Skeletal muscle cell (primary cell): ENCODE measurements around the gene CD200R1L.
"Not testable (repeated sequence)": the region's sequence is repeated elsewhere in the genome, so short reads cannot be mapped to it uniquely, and the experiment has no call there.

Source experiments
- DNase-seq: peaks from one replicate; pipeline ENCODE4 v3.0.0-alpha.2; 2010; ENCODE audit warnings: low read depth
- H3K4me3 ChIP-seq: 2 replicates; pipeline ENCODE4 v1.5.1; 2011; ENCODE audit warnings: low read depth, mild to moderate bottlenecking, control low read depth, low read length, moderate library complexity

The CD200R1L gene

DNA sequence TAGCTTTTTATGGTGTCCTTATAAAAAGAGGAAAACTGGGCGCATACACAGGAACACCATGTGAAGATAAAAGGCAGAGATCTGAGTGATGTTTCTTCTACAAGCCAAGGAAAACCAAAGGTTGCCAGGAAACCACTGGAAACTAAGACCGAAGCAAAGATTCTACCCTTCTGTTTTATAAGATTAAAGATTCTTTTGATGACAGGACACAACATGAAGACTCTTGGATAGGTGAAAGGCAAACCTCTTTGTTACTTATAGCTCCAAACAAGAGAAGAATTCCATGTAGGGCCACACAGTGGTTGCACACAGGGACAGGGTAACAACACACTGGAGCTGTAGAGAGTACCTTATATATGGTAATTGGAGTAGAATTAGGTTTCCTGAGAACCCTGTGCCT, at the start of gene CD200R1L:
CD200R1L (minus strand) TSS at position 101 of the 400 bp plus-strand sequence. CDS start 17,497 bp downstream, outside the sequence.
- H3K4me3 ChIP-seq: no peak within 1 kb of the TSS
- no peak for DNase-seq

- H3K4me3 ChIP-seq: no peak overlapping the region
- DNase-seq: peak; percentile 12
These were observed 47.6 kb upstream of the CD200R1L start for GRCh38 chr3:112894258-112894657.

DNA sequence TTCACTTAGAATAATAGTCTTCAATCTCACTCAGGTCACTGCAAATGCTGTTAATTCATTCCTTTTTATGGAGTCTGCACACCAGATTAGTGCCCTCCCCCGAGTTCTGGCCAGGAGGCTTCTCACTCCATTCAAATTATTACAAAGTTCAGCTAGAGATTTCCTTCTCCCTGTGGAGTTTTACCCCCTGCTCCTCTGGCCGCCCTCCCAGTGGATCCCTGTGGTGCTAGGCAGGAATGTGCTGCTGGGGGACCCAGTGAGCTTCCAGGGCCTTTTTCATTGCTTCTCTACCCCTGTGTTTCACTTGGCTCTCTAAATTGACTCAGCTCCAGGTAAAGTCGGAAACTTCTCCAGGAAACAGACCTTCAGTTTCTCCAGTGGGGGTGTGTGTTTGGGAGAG, 42.7 kb upstream of the CD200R1L start:
- DNase-seq: no peak
- no peak overlapping the region for H3K4me3 ChIP-seq

- no peak for DNase-seq
- H3K4me3 ChIP-seq: no peak overlapping the region
These were observed 41.9 kb upstream of the CD200R1L start for GRCh38 chr3:112888381-112889085.

DNA sequence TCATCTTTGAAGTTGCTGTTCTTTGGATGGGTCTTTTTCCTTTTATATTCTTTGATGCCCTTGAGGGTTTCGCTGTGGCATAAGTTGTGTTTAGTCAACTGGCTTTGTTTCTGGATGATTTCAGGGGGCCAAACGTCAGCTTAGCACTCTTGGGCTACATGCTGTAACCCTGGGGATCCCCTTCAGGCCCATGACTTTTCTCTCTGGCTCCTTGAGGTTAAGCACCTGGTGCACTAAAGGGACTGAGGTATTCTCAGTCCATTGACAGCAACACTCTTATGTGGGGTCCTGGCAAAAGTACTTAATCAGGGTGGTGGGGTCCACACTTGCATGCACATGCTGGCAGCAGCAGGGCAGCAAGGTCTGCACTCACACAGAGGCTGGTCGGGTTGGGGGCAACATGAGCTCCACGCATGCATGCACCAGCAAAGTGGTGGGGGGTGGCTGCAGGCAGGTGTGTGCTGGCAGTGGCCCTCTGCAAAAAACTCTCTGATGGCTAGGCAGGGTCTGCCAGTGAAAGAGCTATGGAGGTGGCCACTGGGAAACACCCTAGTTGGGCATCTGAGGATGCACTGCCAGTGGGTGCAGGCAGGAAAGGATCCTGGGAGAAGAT, 38.1 kb upstream of the CD200R1L start:
- H3K4me3 ChIP-seq: no peak overlapping the region
- no peak for DNase-seq

DNA sequence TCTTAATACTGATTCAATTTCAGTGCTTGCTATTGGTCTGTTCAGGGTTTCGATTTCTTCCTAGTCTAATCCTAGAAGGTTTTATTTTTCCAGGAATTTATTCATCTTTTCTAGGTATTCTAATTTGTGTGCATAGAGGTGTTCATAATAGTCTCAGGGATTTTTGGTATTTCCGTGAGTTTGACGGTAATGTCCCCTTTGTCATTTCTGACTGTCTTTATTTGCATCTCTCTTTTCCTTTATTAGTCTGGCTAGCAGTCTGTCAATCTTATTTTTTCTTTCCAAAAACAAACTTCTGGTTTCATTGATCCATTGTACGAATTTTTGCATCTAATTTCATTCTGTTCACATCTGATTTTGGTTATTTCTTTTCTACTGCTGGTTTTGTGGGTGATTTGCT, 35.2 kb upstream of the CD200R1L start:
- no peak for DNase-seq
- no peak overlapping the region for H3K4me3 ChIP-seq

DNA sequence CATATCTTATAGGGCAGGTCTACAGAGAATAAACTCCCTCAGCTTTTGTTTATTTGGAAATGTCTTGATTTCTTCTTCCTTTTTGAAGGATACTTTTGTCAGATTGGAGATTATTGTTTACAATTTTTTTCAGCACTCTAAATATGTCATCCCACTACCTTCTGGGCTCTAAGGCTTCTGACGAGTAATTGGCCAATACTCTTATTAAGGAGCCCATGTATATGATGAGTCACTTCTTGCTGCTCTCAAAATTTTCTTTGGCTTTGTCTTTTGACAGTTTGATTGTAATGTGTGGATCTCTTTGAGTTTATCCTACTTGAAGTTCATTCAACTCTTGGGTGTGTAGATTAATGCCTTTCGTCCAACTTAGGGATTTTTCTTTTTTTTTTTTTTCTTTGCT, 28.9 kb upstream of the CD200R1L start:
- DNase-seq: no peak
- no peak overlapping the region for H3K4me3 ChIP-seq

GRCh38 chr3:112874725-112875124, 28.1 kb upstream of the CD200R1L start:
- no peak for DNase-seq
- H3K4me3 ChIP-seq: no peak overlapping the region

DNA sequence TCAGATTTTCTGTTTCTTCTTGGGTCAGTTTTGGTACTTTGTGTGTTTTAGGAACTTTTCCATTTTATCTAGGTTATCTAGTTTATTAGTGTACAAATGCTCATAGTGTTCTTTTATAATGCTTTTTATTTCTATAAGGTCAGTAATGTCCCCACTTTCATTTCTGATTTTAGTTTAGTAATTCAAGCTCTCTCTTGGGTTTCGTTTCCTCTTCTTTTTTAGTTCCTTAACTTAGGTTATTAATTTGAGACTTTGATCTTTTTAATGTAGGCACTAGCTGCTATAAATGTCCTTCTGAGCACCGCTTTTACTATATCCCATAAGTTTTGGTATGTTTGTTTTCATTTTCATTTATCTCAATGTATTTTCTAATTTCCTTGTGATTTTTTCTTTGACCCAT, 27.0 kb upstream of the CD200R1L start:
- no peak for DNase-seq
- H3K4me3 ChIP-seq: no peak overlapping the region

GRCh38 chr3:112871735-112872134, 25.1 kb upstream of the CD200R1L start:
- no peak overlapping the region for H3K4me3 ChIP-seq

GRCh38 chr3:112865757-112866156, 19.1 kb upstream of the CD200R1L start:
- H3K4me3 ChIP-seq: no peak overlapping the region
- DNase-seq: no peak

More at GRCh38 chr3:112871735-112872134, 25.1 kb upstream of the CD200R1L start:
- no peak for DNase-seq

DNA sequence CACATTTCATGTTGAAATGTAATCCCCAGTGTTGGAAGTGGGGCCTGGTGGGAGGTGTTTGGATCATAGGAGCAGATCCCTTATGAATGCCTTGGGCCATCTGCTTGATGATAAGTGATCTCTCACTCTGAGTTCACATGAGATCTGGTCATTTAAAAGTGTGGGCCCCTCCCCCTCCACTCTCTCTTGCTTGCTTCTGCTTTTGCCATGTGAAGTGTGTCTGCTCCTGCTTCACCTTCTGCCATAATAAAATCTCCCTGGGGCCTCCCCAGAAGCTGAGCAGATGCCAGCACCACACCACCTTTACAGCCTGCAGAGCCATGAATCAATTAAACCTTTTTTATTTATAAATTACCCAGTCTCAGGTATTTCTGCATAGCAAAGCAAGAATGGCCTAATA, 14.2 kb upstream of the CD200R1L start:
- no peak overlapping the region for H3K4me3 ChIP-seq
- DNase-seq: no peak

GRCh38 chr3:112858410-112859069, 11.9 kb upstream of the CD200R1L start:
- no peak overlapping the region for H3K4me3 ChIP-seq
- no peak for DNase-seq

DNA sequence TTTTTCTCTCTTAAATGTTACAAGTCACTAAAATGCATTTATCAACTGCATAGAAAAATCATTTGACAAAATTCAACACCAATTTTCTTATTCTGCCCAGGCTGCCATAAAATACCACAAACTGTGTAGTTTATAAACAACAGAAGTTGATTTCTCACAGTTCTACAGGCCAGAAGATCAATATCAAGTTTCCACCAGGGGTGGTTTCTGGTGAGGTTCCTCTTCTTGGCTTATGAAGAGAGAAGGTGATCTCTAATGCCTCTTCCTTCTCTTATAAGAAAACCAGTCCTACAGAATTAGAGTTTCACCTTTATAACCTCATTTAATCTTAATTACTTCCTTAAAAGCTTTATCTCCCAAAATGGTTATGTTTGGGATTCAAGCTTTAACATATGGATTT, 10.9 kb upstream of the CD200R1L start:
- DNase-seq: no peak
- H3K4me3 ChIP-seq: no peak overlapping the region

DNA sequence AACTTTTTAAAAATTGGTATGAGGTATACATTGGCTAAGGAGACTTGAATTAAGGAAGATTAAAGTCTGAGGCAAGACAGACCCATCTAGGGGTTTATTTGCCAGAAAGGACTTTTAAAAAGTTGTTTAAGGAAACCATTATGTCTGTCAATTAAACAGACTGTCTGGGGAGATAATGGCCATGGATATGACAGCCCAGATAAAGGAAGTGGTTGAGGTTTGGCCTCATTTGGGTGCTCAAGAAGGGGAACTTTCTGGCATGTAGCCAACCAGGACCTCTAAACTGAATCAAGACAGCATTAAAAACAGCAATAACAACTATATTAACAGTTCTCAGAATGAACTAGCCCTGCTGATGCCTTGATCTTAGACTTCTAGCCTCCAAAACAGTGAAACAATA, 9.9 kb upstream of the CD200R1L start:
- no peak overlapping the region for H3K4me3 ChIP-seq
- DNase-seq: no peak

- DNase-seq: no peak
- no peak overlapping the region for H3K4me3 ChIP-seq
These were observed 9.2 kb upstream of the CD200R1L start for GRCh38 chr3:112855883-112856282.

- H3K4me3 ChIP-seq, DNase-seq: not testable (repeated sequence)
These were observed 8.4 kb upstream of the CD200R1L start for GRCh38 chr3:112855074-112855473.

DNA sequence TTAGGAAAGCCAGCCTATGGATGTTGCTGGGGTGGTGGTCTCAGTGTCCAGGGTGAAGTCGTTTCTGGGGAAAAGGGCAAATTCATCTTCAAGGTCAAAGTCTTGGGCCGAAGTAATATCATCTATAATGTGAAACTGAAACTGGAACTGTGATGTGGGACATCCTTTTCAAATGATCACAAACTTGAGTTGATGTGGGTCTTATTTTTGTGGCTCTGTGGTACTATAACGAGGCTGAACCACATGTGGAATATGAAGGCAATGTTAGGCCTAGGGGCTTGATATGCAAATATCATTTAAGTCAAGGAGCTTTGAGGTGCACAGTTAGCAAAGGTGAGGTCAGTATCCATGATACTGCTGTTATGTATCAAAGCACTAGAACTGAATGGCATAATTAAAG, 1.5 kb upstream of the CD200R1L start:
- no peak for DNase-seq
- no peak overlapping the region for H3K4me3 ChIP-seq

GRCh38 chr3:112847692-112848091, 1.0 kb upstream of the CD200R1L start:
- H3K4me3 ChIP-seq: no peak overlapping the region
- no peak for DNase-seq

DNA sequence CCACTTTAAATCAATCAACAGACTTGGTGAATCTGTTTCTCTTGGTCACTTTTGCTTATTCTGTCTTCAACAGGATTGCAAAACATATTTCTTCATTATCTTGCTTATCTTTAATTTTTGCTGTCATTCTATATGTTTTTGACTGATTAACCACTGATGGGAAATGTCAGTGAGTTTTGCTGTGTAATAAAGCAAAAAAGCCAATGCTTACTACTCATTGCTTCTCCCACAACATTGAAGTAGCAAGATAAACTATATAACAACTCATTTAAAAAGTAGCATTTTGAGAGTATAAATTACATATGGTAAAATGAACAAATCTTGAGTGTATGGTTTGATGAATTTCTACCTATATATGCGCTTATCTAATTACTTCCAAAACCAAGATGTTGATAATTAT, 892 bp downstream of the CD200R1L start:
- H3K4me3 ChIP-seq: no peak overlapping the region
- DNase-seq: no peak

DNA sequence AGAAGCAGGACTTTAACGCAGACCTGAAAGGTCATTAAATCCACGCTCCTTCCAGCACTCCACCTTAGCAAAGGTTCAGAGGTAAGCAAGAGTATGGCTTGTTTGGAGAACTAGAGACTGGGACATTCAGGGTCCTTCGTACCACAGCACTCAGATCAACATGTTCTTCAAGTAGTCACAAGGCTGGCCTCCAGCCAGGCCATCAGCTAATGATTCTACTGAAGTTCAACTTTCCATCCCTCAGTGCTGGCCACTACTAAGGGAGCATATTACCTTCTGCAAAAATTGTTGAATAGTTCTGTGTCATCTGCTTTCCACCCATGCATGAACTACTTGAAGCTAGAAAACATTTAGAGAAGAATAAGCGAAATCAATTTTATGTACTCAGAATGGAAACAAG, 17.6 kb downstream of the CD200R1L start:
- no peak overlapping the region for H3K4me3 ChIP-seq
- DNase-seq: no peak
